GM19468 (cell line): ENCODE measurements around the gene ORC2.
"Not testable (repeated sequence)": the region's sequence is repeated elsewhere in the genome, so short reads cannot be mapped to it uniquely, and the experiment has no call there.

Experiments used
- ATAC-seq: cut with Tn5 transposase; IDR thresholded peaks from one replicate; pipeline ENCODE4 v1.9.1; 2021; ENCODE audit warnings: mild to moderate bottlenecking, moderate library complexity, moderate number of reproducible peaks; ENCODE audit not compliant: unreplicated experiment; ENCODE audit errors: extremely low read depth

Gene ORC2

DNA sequence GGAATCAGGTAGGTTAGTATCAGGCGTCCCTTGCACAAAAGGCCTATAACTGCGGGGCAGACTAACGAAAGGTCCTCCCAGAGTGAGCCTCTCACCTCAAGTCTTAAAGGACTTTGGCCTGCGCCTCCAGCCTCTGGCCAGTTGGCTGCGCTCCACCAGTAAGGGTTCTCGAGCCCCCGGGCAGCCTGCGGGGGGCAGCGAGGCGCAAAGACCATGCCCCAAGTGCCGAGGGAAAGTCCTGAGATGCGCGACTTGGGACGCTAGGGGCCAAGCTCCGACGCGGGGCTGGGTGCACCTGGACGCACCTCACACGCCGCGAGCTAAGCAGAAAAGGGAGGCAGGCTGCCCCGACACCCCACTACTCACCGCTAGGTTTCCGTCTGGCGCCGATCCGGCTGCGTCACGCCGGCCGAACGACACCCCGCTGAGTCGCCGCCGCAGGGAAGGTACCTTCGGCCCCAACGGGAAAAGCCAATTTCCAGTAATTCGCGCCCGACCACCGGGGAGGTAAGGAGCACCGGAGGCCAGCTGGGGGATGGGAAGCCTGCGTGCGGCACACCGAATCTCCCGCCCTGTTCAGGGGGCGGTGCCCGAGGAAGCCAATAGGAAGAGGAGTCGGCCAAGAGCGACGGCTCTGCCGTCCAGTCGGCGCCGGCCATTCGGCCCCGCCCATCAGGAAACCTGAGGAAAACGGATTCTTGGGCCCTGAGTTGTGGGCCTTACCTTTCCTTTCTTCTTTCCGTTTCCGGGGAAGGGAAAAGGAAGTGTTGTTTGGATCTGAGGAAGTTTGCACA lies at the start of gene ORC2:
ORC2 (minus strand) TSS at position 537 of the 794 bp plus-strand sequence. CDS start 5,537 bp downstream, outside the sequence.
- ATAC-seq: peak; percentile 78

DNA sequence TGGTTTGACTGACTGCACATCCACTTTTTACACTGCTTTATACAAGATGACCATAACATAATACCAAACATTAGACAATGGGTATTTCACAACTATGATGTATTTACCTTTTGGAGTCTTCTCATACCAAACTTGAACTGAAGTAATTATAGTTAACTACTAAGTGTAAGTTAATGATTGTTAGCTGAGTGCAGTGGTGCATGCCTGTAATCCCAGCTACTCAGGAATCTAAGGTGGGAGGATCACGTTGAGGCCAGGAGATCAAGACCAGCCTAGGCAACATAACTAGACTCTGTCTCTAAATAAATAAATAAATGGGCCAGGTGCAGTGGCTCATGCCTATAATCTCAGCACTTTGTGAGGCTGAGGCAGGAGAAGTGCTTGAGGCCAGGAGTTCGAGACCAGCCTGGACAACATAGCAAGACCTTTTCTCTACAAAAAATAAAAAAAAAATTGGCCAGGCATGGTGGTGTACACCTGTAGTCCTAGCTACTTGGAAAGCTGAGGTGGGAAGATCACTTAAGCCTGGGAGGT lies 44.9 kb upstream of the ORC2 start:
- ATAC-seq: no peak

DNA sequence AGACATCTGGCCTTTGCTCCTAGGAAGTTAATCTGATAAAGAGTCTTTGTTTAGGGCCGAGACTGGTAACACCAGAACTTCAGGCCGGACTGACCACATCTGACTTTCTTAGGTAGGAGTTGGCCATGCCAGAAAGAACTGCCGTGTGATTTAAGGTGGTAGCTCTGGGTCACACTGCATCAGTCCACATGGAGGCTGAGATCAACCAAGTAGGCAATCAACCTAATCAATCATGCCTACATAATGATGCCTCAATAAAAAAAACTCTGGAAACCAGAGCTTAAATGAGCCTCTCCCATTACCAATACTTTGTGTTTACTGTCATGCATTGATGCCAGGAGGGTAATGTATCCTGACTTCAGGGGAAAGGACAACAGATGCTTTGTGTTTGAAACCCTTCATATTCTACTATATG lies 44.1 kb upstream of the ORC2 start:
- ATAC-seq: no peak

DNA sequence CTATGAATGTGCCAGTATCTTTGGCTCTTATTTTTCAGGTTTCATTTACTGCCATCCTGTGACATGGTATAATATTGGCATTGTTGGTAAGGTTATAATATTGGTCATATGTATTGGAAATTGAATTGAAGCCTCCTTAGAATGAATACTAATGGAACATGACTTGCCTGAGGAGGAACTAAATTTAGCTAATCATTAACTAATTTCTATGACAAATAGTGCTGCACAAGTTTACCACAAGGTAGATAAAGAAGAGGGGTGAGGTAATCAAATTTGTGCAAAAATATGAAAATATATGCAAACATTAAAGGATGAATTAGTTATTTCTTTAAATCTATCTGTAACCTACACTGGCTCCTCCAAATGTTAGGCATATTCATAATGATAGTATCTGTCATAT lies 43.2 kb upstream of the ORC2 start:
- no peak for ATAC-seq

DNA sequence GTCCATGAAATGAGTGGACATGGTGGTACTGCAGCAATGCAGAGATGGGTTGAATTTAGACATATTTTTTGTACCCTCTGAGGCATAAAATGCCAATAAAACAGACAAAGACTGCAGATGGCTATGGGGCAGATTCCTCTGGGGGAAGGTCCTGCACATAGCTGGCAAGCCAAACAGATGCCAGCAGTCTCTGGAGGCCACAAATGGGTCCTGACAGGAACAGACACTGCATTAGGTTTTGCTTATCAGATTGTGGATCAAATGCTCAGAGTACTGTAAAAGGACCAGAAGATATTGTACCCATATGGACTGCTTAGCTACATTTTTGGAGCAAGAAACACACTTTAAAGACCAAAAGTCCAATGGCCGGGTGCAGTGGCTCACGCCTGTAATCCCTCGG lies 40.9 kb upstream of the ORC2 start:
- ATAC-seq: no peak

DNA sequence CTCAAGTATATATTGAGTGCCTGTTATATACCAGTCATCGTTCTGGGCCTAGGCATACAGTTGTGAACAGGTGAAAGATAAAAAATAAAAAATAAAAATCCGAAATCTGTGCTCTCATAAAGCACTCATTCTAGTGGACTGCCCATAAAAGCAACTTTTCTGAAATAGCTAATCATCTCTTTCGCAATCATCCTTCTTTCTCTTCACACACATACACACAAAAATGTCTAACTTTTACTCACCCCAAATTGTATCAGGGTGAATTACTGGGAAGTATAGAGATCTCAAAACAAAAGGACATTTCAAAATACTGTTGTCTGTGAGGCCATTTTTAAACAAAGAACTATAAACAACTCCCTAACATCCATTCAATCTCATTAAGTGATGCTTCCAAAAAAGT lies 29.6 kb upstream of the ORC2 start:
- no peak for ATAC-seq

DNA sequence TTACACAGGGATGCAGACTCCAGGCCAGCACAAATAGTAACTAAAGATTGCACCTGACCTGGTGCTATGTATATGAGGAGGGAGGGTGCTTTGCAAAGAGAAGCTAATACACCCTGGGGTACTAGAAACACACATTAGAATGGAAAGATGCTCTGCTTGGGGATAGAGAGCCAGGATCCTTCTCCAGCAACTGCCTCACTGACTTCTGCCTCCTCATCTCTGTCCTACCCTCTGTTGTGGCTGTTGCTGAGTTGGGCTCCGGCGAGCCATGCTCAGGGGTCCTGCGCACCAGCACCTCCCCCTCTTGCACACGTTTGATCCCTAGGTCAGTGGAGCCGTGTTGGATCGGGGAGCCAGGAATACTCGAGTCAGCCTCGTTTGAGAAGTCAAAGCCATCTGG lies 23.7 kb upstream of the ORC2 start:
- ATAC-seq: no peak

DNA sequence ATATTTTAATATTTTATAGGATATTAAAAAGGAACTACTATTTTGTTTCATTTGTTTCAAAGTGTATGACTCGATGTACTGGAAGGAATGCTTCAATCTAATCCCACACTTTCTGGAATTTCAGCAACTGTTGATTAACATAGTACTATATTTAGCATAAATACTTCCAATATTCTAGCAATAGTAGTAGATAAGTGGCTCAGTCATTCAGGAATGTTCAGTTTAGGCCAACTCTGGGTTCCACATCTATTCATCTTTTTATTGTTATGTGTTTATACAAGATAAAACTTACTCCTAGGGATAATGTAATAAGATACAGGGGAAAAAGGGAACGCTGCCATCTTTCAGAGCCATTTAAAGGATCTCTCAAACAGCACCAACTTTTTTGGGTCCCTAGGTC lies 22.3 kb upstream of the ORC2 start:
- ATAC-seq: no peak

DNA sequence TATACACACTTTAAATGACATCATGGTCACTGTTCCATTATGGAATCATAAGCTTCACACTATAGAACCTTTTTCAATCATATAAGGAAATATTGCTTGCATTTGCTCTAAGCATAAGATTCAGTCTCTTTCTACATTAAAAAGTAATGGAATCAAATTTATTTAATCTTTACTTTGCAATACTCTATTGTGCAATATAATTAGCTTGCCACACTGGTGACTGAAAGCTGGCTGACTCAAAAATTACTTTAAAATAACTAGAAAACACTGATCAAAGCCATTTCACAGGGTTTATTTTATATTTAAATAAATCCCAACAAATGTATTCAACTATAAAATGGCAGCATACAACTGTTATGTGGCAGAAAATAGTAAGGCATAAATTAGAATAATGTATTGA lies 13.2 kb upstream of the ORC2 start:
- ATAC-seq: no peak

DNA sequence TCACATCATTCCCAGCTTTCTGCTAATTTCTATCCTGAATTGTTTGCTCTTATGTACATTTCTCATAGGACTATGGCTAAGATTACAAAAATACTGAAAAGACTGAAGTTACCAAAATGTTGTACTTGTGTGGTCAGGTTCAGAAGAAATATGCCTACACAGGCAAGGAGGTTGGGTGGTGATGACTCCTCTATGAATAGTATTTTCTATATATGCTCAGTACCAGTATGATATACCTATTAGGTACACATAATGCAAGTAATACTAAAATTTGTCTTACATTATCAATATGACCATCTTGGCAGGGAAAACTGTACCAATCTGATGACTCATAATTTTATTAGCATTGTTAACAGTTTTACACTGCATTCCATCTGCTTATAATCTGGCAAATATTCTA lies 12.2 kb upstream of the ORC2 start:
- no peak for ATAC-seq

DNA sequence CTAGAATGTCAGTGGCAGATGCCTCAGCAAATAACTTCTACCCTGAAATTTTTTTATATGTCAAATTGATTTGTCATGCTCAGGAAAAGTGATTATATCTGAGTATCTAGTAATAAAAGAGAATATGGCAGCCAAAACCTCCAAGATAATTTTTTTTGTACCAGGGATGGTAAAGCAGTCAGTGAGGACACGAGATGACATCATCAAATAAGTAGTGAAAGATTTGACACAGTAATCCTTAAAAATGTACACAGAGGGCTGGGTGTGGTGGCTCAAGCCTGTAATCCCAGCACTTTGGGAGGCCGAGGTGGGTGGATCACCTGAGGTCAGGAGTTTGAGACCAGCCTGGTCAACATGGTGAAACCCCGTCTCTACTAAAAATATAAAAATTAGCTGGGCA lies 6.6 kb upstream of the ORC2 start:
- ATAC-seq: not testable (repeated sequence)

DNA sequence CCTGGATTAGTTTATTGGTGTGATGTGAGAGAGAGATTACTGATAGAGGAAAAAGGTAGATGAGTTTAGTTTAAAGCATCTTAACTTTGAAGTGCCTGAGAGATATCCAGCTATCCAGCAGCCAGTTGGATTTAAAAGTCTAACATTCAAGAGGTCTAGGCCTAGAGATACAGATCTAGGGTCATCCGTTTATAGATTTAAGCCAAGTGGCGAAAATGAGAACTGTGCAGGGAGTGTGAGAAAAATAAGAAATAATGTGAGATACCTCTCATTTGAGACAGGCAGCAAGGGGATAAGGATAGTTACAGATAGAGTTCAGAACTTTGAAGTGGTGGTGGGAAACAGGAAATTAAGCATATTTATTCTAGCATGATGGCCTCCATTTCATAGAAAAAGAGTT lies 5.3 kb upstream of the ORC2 start:
- ATAC-seq: no peak

DNA sequence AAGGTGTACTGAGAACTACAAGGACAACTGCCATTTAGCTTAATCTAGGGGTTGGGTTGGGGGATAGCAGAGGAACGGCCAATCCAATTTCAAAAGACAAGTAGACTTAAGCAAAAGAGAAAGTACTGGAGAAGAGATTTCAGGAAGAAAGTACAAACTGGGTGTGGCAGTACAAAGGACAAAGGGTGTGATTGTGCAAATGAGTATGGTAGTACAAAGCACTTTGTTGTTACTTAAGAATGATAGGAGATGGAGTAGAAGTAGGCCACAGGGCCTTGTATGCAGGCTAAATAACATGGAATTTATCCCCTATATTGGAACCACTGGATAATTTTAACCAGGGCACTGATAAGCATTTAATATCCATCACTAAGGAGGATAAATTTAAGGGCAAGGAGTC lies 4.7 kb upstream of the ORC2 start:
- no peak for ATAC-seq

DNA sequence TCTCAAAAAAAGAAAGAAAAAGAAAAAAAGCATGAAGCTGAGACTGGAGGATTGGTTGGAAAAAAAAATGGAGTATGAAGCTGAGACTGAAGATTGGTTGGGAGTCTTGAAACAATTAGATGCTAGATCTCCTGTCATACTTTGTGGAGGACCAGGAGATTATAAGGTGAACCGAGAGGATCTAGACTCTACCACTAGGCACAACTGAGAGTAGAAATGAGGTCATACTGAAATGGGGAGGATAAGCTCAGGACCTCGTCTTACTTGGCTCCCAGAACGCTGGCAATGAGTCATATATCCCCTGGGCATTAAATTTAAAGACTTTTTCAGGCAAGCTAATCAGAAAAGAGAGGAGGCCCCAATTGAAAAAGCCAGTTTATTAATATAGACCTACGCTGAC lies 3.3 kb upstream of the ORC2 start:
- no peak for ATAC-seq

DNA sequence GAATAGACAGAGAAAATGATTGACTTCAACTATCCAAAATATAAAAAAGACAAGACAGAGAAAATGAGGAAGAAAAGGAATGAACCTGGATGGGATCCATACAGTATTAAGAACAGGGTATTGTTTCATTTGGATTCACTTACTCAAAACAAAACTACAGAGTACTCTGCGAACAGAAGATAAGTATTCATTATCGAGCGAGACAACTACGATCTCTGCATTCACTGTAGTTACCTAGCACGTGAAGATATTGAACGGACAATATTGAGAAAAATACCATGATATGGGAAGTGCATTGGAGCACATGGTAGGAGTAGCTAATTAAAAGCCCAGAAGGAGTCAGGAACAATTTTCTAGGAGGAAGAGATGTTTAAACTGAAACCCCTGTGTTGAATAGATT lies 1.0 kb upstream of the ORC2 start:
- no peak for ATAC-seq

DNA sequence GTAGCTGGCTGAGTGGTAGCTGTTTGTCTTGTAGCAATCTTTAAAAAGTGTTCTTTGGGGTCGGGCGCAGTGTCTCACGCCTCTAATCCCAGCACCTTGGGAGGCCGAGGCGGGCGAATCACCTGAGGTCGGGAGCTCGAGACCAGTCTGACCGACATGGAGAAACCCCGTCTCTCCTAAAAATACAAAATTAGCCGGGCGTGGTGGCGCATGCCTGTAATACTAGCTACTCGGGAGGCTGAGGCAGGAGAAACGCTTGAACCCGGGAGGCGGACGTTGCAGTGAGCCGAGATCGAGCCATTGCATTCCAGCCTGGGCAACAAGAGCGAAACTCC lies 425 bp upstream of the ORC2 start:
- ATAC-seq: not testable (repeated sequence)

DNA sequence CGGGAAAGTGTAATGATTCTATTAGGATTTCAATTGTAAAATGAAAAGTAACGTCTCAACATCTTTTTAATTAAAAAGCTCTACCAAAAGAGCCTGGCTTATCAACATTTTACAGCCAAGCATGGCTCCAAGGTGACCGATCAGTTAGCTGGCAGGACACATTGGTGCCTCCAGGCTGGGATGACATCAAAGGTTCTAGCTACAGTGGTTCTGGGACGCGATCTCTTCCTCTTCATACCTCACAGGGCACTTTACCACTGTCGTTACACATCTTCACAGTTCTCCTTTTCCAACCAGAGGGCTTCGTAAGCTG lies 693 bp downstream of the ORC2 start:
- ATAC-seq: no peak

DNA sequence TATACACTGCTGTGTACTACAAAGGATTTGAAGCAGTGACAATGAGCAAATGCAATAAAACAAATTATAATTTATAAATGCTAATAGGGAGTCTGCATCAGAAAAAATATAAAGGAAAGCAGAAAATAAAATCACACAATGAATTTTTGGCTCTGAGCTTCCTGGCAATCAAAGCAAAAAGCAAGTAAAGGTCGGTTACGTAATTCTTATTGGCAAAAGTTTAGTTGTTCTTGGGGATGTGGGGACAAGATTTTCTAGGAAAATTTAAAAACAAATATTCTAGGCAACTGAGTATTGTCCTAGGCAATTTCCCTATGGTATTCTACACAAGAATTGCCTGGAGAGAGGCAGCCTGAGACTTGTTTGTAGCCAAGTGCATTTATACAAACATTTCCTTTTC lies 1.8 kb downstream of the ORC2 start:
- ATAC-seq: no peak

DNA sequence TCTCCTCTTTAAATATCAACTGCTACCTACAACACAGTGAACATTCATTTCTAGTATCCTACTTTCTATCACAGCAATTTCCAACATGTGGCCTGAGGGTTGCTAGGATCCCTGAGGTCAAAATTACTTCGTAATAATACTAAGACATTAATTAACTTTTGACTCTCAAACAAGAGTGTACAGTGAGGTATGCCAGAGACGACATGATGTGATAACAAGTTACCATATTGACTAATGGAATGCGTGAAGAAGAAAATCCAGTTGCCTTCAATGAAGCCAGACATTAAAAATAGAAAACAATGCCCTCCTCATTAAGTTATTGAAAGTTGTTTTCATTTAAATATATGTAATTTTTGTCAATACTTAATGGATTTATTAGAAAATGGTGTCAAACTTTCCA lies 13.1 kb downstream of the ORC2 start:
- no peak for ATAC-seq

DNA sequence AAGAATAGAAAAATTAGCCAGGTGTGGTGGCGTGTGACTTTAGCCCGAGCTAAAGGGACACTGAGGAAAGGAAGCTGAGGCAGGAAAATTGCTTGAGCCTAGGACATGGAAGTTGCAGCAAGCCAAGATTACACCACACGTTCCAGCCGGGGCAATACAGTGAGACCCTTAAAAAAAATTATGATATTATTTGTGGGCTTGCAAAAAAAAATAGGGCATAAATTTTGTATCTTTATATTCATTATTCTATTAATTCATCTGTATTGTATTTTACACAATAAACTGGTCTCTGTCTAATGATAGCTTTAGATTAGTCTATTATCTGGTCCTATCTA lies 18.1 kb downstream of the ORC2 start:
- ATAC-seq: no peak

DNA sequence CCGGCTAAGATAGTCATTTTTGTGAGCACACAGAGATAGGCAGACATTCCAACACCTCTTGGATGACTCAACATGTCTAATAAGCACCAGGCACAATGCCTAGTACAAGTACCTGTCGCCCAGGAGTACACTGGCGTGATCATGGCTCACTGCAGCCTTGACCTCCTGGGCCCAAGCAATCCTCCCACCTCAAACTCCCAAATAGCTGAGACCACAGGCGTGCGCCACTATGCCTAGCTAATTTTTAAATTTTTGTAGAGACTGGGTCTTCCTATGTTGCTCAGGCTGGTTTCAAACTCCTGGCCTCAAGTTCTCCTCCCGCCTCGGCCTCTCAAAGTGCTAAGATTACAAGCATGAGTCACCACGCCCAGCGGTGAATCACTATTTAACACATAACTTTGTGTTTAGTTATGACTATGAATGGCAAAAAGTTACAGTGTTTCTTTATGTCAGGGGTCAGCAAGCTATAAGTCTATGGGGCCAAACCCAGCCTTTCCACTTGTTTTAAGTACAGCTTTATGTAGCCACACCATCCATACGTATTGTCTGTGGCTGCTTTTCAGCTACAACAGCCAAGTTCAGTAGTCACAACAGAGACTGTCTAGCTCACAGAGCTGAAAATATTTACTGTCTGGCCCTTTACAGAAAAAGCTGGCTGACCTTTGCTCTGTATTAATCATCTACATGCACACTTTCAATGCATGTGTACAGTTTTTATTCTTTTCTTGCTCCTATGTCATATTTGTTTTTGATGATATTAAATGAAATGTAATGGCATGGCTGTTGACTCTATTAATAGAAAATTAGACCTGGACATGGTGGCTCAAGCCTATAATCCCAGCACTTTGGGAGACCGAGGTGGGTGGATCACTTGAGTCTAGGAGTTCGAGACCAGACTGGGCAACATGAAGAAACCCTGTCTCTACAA lies 18.7 kb downstream of the ORC2 start:
- no peak for ATAC-seq
